ENCODE data around the gene CNKSR3. TPM values are rescaled to one million over a fixed set of nuclear protein-coding genes. Genes with fewer than 3 reads are reported as not detected.

The CNKSR3 gene
- total RNA-seq, 4 donors from 2014 or later, result 7.6 to 29.6 (median 12.4) TPM

GRCh38 chr6:154508573-154509375 lies 1.7 kb downstream of the CNKSR3 start:
- Histone ChIP-seq H3K4me3 (peak overlapping the region; percentile 73 to 87), H3K36me3 (no peaks in the 10 kb centered on the region), H3K27ac (peak overlapping the region; percentile 97 to 98), H3K4me1 (peaks cover 0 to 12% of the 10 kb centered on the region in 2 donors), H3K27me3 (no peaks in the 10 kb centered on the region), H3K9me3 (no peaks in the 10 kb centered on the region)
- intact Hi-C loops (cut with DNase I; ENCODE audit: low total_unique reads), result no loop called here
- DNase-seq, result no peak
- no peak for TF ChIP-seq POLR2A (IDR thresholded peaks at IDR 0.05)
- TF ChIP-seq, protein P1, sequence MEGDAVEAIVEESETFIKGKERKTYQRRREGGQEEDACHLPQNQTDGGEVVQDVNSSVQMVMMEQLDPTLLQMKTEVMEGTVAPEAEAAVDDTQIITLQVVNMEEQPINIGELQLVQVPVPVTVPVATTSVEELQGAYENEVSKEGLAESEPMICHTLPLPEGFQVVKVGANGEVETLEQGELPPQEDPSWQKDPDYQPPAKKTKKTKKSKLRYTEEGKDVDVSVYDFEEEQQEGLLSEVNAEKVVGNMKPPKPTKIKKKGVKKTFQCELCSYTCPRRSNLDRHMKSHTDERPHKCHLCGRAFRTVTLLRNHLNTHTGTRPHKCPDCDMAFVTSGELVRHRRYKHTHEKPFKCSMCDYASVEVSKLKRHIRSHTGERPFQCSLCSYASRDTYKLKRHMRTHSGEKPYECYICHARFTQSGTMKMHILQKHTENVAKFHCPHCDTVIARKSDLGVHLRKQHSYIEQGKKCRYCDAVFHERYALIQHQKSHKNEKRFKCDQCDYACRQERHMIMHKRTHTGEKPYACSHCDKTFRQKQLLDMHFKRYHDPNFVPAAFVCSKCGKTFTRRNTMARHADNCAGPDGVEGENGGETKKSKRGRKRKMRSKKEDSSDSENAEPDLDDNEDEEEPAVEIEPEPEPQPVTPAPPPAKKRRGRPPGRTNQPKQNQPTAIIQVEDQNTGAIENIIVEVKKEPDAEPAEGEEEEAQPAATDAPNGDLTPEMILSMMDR (IDR thresholded peaks at IDR 0.05), result no peak

GRCh38 chr6:154506991-154507898 lies 3.2 kb downstream of the CNKSR3 start:
- no peak for DNase-seq
- Histone ChIP-seq H3K4me3 (peak overlapping the region in 1 of 2 donors; percentile 87), H3K4me1 (peaks cover 0 to 10% of the 10 kb centered on the region in 2 donors), H3K36me3 (no peaks in the 10 kb centered on the region), H3K27ac (no peak overlapping the region), H3K9me3 (no peaks in the 10 kb centered on the region), H3K27me3 (no peaks in the 10 kb centered on the region)
- TF ChIP-seq POLR2A (IDR thresholded peaks at IDR 0.05), result no peak
- TF ChIP-seq, protein P1 (IDR thresholded peaks at IDR 0.05), result no peak
- intact Hi-C loops (cut with DNase I; ENCODE audit: low total_unique reads), result no loop called here

DNA sequence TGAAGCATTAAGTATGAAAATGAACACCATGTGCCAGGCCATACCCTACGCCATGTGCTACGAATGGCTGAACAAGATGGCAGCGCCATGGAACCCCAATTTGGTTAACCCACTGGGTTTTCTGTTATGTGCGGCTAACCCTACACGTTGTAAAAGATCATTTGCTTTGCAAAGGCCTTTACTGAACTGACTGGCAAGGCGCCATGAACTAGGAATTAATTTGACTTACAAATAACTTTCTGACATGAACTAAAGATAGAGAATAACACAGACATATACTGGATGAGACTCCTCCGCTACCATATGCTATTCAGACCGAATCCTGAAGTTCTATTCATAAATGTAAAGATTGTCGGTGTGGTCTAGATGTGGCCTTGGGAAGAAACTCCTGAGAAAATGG lies 3.9 kb downstream of the CNKSR3 start:
- Histone ChIP-seq H3K27me3 (no peaks in the 10 kb centered on the region), H3K9me3 (no peaks in the 10 kb centered on the region), H3K4me1 (peaks cover 0 to 5% of the 10 kb centered on the region in 2 donors), H3K27ac (no peak overlapping the region), H3K36me3 (no peaks in the 10 kb centered on the region), H3K4me3 (no peak overlapping the region)
- DNase-seq, result no peak
- TF ChIP-seq, protein P1 (IDR thresholded peaks at IDR 0.05), result no peak
- TF ChIP-seq POLR2A (IDR thresholded peaks at IDR 0.05), result no peak
- intact Hi-C loops (cut with DNase I; ENCODE audit: low total_unique reads), result no loop called here

GRCh38 chr6:154506108-154506507 lies 4.4 kb downstream of the CNKSR3 start:
- Histone ChIP-seq H3K27ac (no peak overlapping the region), H3K4me1 (peaks cover 0 to 1% of the 10 kb centered on the region in 2 donors), H3K36me3 (no peaks in the 10 kb centered on the region), H3K27me3 (no peaks in the 10 kb centered on the region), H3K9me3 (no peaks in the 10 kb centered on the region), H3K4me3 (no peak overlapping the region)
- intact Hi-C loops (cut with DNase I; ENCODE audit: low total_unique reads), result no loop called here
- TF ChIP-seq, protein P1 (IDR thresholded peaks at IDR 0.05), result no peak
- TF ChIP-seq POLR2A (IDR thresholded peaks at IDR 0.05), result no peak
- DNase-seq, result no peak

Data from uterus (tissue), 4 donors.